Occipital lobe (tissue), 2 donors: Measurements from ENCODE around the gene FYB1. TPM values are rescaled to one million over a fixed set of nuclear protein-coding genes. Genes with fewer than 3 reads are reported as not detected.
"Not testable (repeated sequence)": the region's sequence is repeated elsewhere in the genome, so short reads cannot be mapped to it uniquely, and the experiment has no call there.

Experiments
- DNase-seq: peaks from one replicate; lab custom pipeline; 2025; lab: John Stamatoyannopoulos, UW
- total RNA-seq: library from RNA; depleted of rRNA; stranded (reverse); fragments of >200 nt; gene quantifications from one replicate; pipeline ENCODE4 v1.2.3, GENCODE V29; 2014

FYB1 gene
- 1.4 TPM for total RNA-seq

DNA sequence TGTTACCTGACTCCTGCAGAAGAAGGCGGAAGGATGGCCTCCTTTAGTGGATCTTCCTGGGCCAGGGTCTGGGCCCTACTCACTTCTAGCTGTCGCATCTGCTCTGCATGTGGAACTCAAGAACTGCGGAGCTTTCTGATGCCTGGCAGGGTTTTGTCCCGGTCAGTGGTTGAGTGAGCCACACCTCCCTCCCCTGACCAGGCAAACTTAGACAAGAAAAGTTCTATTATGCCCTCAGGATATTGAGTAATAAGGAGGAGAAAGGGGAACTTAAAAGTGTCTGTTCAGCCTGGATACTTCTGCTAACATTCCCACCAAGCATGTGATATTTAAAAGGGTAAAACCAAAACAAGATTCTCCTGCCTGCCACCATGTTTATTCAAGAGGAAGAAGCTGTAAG lies at the start of gene FYB1:
FYB1 (minus strand) TSS at position 127 of the 400 bp plus-strand sequence. CDS start 16,603 bp downstream, outside the sequence.
- DNase-seq = no peak

- no peak for DNase-seq
Observed at GRCh38 chr5:39267186-39267585, 47.8 kb upstream of the FYB1 start.

- no peak for DNase-seq
Observed at GRCh38 chr5:39266442-39266841, 47.1 kb upstream of the FYB1 start.

- no peak for DNase-seq
Observed at GRCh38 chr5:39264528-39264927, 45.2 kb upstream of the FYB1 start.

DNA sequence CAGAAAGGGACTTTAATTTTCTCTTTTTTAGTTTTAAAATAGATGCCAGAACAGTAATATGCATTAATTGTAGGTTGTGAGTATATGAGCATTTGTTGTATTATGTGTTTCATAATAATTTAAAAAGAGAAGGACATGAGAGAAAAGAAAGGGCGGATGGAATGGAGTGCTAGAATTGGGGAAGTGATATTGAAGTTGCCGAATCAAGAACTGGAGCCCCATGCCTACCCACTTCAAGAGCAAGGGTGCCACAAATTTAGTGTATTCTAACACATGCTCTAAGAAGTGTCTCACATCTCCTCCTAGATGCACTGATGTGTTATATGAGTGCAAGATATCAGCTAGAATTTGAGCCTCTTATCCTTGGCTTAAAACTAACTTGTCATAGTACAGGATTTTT lies 43.6 kb upstream of the FYB1 start:
- no peak for DNase-seq

- no peak for DNase-seq
Observed at GRCh38 chr5:39260095-39260494, 40.7 kb upstream of the FYB1 start.

GRCh38 chr5:39257554-39257953 lies 38.2 kb upstream of the FYB1 start:
- no peak for DNase-seq

- no peak for DNase-seq
Observed at GRCh38 chr5:39256477-39257235, 37.3 kb upstream of the FYB1 start.

GRCh38 chr5:39255406-39255805 lies 36.0 kb upstream of the FYB1 start:
- DNase-seq = no peak

GRCh38 chr5:39254671-39255070 lies 35.3 kb upstream of the FYB1 start:
- DNase-seq = no peak

GRCh38 chr5:39253196-39253595 lies 33.8 kb upstream of the FYB1 start:
- no peak for DNase-seq

- no peak for DNase-seq
Observed at GRCh38 chr5:39249564-39250274, 30.4 kb upstream of the FYB1 start.

DNA sequence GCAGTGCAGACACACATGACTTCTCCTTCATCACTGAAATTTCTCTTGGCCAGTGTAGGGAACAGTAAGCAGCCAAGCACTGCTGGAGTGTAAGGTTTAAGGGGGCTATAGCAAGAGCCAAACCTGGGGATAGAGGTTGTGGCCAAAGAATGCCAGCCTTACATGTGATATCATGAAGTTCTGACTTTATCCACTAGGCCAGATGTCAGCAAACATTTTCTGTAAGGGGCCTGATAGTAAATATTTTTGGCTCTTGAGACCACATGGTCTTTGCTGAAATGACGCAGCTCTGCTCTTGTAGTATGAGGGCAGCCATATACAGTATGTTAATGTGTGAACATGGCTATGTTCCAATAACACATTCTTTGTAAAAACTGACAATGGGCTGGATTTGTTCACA lies 29.7 kb upstream of the FYB1 start:
- no peak for DNase-seq

DNA sequence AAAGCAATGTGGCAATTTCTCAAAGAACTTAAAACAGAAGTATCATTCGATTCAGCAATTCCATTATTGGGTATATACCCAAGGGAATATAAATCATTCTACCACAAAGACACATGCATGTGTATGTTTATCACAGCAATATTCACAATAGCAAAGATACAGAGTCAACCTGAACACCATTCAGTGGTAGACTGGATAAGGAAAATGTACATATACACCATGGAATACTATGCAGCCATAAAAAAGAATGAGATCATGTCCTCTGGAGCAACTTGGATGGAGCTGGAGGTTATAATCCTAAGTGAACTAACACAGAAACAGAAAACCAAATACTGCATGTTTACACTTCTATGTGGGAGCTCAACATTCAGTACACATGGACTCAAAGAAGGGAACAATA lies 21.4 kb upstream of the FYB1 start:
- no peak for DNase-seq

DNA sequence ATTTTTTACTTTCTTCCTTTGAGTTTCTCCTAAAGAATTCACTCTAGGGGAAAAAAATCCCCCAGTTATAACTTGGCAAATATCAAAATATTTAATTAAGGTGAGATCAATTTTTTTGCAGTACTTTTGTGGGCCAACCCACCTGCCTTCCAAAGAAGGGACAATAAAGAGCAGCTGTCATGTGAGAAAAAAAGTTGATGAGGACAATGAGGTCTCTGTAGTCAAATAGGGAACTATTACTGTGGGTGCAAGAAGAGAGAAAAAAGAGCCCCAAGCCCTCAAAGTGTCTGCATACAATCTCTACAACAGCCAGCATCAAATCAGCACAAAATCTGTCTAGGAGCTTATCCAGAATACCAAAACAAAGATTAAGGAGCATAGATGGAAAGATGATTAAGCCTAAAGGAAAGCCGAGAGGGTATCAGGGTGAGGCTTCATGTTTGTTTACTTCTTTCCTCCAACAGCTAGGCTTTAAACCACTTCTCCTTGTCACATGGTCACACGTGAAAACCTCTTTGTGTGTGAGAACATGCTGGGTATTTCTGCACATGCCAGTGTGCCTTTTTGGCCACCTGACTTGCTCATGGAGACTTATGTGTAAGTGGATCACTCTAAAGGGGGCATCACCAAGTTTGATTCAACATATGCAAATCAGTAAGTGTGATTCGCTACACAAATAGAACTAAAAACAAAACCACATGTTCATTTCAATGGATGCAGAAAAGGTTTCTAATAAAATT lies 19.2 kb upstream of the FYB1 start:
- DNase-seq = no peak

DNA sequence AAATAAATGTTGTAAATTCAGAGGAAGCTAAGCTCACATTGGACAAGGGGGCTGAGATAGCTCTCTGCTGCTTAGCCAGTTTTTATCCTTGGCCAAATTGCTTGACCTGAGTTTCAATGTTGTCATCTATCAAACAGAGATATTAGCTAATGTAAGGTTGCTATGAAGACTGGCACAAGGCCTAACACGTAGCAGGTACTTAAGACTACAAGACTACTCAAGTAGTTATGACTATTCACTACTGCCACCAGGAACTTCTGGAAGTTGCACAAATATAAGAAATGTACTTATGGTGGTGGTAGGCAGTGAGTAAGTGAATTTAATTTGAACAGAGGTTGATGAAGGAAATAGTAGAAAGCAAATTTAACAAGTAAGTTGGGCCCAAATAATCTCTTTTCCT lies 17.4 kb upstream of the FYB1 start:
- no peak for DNase-seq

DNA sequence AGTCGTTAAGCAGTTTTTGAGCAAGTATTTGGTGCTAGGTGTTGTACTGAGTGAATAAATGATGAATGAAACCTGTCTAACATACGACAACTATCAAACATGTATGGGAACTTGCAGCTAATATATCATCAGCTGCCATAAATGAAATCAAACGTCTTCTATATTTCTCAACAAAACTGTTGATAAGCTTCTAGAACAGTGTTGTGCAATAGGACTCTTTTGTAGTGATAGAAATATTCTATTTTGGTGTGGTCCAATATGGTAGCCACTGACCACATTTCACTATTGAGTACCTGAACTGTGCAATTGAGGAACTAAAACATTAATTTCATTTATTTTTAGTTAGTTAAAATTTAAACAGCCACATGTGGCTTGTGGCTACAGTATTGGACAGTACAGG lies 16.3 kb upstream of the FYB1 start:
- no peak for DNase-seq

DNA sequence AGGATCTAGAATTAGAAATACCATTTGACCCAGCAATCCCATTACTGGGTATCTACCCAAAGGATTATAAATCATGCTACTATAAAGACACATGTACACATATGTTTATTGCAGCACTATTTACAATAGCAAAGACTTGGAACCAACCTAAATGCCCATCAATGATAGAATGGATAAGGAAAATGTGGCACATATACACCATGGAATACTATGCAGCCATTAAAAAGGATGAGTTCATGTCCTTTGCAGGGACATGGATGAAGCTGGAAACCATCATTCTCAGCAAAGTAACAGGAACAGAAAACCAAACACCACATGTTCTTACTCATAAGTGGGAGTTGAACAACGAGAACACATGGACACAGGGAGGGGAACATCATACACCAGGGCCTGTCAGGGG lies 15.1 kb upstream of the FYB1 start:
- not testable (repeated sequence) for DNase-seq

GRCh38 chr5:39233783-39234182 lies 14.4 kb upstream of the FYB1 start:
- no peak for DNase-seq

- no peak for DNase-seq
Observed at GRCh38 chr5:39231705-39232525, 12.6 kb upstream of the FYB1 start.

- no peak for DNase-seq
Observed at GRCh38 chr5:39228596-39228995, 9.2 kb upstream of the FYB1 start.

- no peak for DNase-seq
Observed at GRCh38 chr5:39226558-39226957, 7.2 kb upstream of the FYB1 start.
